NCI-H2029 treated with DMSO at 0.1 percent for 48 hours (cell line): ENCODE measurements around the gene ITGB3BP.
"Not testable (repeated sequence)": the region's sequence is repeated elsewhere in the genome, so short reads cannot be mapped to it uniquely, and the experiment has no call there.

ENCODE experiments used
- DNase-seq: peaks from one replicate; lab custom pipeline; 2025; lab: John Stamatoyannopoulos, UW

Gene ITGB3BP

DNA sequence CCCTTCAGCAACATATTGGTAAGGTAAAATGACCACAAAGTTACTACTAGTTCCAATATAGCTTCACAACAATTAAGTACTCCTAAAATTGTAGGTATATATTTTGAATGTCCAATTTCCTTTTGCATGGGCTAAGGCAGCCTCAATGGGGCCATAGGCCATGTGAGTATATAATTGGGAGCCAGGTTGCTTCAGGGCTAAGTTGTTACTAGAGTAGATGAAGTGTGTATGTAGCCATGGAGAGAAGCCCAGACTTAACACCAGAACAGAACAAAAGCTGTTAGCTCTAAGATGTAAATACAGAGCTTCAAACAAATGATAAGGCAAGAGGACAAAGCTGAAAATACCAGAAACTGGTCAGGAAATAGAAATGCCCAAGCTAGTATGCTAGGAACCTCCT lies 16.2 kb downstream of the ITGB3BP start:
- no peak for DNase-seq

DNA sequence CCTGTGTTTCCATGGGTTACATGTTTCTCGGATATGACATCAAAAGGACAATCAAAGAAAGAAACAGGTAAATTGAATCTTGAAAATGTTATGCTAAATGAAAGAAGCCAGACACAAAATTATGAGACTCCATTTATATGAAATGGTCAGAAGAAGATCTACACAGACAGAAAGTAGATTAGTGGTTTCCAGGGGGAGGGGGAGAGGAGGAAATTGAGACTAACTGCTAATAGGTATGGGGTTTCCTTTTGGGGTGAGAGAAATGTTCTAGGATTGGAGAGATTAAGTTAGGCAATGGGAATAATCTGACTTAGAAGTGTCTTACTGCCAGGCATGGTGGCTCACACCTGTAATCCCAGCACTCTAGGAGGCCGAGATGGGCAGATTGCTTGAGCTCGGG lies 21.8 kb downstream of the ITGB3BP start:
- no peak for DNase-seq

GRCh38 chr1:63498106-63498505 lies 24.9 kb downstream of the ITGB3BP start:
- DNase-seq = no peak

GRCh38 chr1:63497577-63497976 lies 25.4 kb downstream of the ITGB3BP start:
- DNase-seq = no peak

GRCh38 chr1:63487336-63488065 lies 35.5 kb downstream of the ITGB3BP start:
- no peak for DNase-seq

- no peak for DNase-seq
Observed at GRCh38 chr1:63486629-63487028, 36.4 kb downstream of the ITGB3BP start.

DNA sequence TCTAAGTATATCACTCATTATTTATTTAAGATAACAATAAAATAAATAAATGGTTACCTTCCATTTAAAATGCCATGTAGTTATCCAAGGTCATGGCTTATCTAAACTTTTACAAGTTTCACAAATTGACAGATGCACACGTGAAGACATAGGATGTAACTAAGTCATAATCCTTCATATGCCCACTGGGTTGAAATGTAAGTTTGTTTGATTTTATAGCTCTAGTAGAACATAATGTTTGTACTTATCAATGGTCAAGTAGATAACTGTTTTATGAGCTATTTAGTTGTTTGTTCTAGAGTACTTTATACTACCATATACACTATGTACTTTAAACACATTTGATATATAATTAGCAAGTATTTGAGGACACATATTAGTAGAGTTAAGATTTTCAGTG lies 43.0 kb downstream of the ITGB3BP start:
- no peak for DNase-seq

GRCh38 chr1:63475761-63476160 lies 47.3 kb downstream of the ITGB3BP start:
- DNase-seq = no peak

- DNase-seq = not testable (repeated sequence)
Observed at GRCh38 chr1:63468683-63469082, 54.3 kb downstream of the ITGB3BP start.

- no peak for DNase-seq
Observed at GRCh38 chr1:63466759-63467158, 56.3 kb downstream of the ITGB3BP start.

GRCh38 chr1:63466181-63466580 lies 56.8 kb downstream of the ITGB3BP start:
- no peak for DNase-seq

DNA sequence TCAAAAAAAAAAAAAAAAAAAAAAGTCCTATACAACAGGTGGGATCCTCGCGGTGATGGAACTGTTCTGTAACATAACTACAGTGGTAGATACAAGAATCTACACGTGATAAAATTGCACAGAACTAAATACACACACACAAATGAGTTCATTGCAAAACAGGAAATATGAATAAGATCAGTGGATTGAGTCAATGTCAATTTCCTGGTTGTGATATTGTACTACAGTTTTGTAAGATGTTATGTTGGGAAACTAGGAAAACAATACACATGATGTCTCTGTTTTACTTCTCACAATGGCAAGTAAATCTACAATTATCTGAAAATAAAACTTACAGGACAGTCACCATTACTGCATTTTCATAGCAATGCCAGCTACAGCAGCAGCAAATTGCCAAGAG lies 59.8 kb downstream of the ITGB3BP start:
- no peak for DNase-seq

DNA sequence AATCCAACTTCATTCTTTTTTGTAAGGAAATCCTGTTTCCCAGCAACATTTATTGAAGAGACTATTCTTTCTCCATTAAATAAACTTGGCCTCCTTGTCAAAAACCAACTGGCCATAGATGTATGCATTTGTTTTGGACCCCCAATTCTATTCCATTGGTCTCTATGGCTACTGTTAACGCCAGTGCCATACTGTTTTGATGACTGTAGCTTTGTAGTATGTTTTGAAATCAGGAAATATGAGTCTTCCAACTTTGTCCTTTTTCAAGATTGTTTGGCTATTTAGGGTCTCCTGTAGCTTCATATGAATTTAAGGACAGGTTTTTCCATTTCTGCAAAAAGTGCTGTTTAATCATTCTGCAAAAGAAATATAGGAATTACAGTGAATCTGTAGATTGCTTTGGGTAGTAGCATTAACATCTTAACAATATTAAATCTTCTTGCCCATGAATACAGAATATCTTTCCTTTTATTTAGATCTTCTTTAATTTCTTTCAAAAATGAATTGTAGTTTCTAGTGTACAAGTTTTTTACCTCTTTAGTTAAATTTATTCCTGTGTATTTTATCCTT lies 61.3 kb downstream of the ITGB3BP start:
- no peak for DNase-seq

GRCh38 chr1:63458750-63459149 lies 64.3 kb downstream of the ITGB3BP start:
- no peak for DNase-seq

DNA sequence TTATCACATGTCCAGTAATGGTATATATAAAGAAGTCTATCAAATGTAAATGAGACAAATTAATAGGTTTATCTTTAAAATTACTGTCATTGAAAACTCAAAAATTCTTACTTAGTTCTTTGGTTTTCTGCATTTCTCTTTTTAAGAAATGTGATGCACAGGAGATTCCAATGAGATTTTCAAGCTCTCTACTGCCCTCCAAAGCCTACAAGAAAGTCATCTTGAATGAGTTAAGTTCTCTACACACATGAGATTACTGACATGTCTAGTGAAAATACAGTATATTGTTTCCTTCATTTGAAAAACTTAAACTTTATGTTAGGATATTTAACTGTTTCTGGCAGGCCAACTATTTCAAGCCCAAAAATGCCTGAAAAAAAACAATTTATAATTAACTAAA lies 68.8 kb downstream of the ITGB3BP start:
- no peak for DNase-seq

DNA sequence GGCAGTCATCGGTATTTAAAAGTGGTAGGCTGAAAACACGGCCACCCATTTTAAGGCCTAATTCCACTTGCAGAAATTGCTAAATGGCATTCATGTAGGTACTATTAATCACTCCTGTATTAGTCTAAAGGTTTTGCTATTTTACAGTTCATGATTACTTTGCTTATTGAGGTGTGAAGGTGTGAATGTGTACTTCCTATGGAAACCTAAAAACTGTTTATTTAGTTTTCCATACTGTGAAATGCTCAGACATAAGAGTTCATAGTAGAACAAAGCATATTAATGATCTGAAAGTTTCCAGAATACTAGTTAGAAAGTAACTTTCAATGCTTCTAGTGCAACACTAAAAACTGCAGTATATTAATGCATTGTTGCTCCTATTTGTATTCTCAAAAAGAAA lies 69.8 kb downstream of the ITGB3BP start:
- DNase-seq = no peak

- no peak for DNase-seq
Observed at GRCh38 chr1:63450416-63450815, 72.6 kb downstream of the ITGB3BP start.

DNA sequence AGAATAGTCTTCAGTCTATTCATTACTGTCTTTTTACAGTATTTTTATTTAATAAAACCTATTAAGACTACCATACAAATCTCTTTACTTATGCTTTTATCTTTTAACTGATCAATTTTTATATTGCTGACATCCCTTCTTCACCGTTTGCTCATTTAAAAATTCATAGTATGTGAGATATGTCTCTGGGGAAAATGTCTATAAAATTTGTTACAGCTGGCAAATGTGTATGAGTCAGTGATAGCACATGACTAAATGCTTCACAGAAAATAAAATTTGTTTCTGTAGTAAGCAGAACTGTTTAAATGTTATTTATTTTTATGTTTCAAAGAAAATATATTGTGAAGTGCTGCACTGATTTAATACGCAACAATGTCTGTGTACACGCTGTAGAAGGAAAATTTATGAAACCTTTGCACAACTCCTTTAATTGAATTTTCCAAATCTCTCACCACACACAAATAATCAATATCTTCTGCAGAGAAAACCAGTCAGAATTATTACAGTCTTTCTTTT lies 74.2 kb downstream of the ITGB3BP start:
- no peak for DNase-seq

DNA sequence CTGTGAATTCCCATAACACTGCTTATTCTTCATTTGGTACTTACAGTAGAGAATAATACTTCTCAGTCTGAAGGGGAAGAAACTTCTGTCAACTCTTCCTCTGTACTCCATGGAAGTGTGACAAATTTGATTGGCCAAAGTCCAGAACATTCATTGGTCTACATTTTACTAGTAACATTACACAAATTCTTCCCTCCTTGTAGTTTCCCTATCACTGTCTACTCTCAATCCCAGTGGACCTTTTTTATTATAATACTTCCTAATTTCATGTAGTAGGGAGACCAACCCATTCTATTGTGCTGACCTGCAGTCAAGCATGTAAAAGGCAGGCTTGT lies 80.9 kb downstream of the ITGB3BP start:
- no peak for DNase-seq

GRCh38 chr1:63435161-63435560 lies 87.9 kb downstream of the ITGB3BP start:
- no peak for DNase-seq

DNA sequence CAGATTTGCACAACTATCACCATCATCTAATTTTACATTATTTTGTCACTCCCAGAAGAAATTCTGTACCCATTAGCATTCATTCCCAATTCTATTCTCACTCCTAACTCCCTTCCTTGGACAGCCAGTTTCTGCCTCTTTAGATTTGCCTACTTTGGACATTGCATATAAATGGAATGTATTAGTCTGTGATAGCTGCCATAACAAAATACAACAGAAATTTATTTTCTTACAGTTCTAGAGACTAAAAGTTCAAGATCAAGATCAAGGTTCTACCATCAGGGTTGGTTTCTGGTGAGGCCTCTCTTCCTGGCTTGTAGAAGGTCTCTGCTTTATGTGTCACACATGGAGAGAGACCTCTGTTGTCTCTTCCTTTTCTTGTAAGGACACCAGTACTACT lies 93.7 kb downstream of the ITGB3BP start:
- DNase-seq = no peak

DNA sequence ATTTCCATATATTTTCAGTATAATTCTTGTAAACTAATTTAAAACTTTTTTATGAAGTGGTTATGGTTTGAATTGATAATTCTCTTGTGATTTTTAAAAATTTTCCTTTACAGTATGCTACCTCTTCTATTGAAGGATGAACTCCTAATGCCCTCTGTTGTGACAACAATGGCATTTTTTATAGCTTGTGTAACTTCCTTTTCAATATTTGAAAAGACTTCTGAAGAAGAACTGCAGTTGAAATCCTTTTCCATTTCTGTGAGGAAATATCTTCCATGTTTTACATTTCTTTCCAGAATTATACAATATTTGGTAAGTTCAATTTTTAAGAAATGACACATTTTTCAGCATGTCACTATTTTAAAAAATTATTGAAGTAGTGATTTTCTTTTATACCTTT lies 94.2 kb downstream of the ITGB3BP start:
- no peak for DNase-seq

DNA sequence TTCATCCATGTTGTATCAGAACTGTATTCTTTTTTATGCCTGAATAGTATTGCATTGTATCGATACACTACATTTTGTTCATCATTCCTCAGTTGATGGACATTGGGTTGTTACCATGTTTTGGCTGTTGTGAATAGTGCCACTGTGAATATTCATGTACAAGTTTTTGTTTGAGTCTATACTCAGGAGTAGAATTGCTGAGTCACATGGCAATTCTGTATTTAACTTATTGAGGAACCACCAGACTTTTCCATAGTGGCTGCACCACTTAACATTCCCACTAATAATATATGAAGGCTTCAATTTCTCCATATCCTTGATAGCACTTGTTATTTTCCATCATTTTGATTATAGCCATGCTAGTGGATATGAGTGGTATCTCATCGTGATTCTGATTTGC lies 99.4 kb downstream of the ITGB3BP start:
- DNase-seq = no peak

DNA sequence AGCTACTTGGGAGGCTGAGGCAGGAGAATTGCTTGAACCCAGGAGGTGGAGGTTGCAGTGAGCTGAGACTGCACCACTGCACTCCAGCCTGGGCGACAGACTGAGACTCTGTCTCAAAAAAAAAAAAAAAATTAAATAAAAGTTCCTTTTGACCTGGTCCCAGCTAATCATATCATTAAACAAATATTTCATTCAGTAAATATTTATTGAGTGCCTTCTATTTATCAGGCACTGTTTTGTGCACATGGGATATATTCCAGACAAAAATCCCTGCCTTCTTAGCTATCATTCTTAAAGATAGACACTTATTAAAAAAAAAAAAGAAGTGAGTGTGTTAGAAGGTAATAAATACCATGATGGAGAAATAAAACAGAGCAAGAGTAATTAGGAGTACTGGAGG lies 102.3 kb downstream of the ITGB3BP start:
- not testable (repeated sequence) for DNase-seq
